Measurements from ENCODE around the gene IGSF10. TPM values are rescaled to one million over a fixed set of nuclear protein-coding genes. Genes with fewer than 3 reads are reported as not detected.

Gene IGSF10
- total RNA-seq, 1 donor from 2014 or later = 1.2 TPM

- DNase-seq (ENCODE audit: extremely low spot score, unreplicated experiment) = no peak
- H3K27ac Mint-ChIP-seq (ENCODE audit: unreplicated experiment) = no peak overlapping the region
- peak overlapping the region; percentile 66 for H3K4me3 Mint-ChIP-seq (ENCODE audit: unreplicated experiment)
- H3K27me3 Mint-ChIP-seq (ENCODE audit: unreplicated experiment) = peaks cover 32% of the 10 kb centered on the region
- TF ChIP-seq CTCF (IDR thresholded peaks at IDR 0.05) = no peak
- H3K9me3 Mint-ChIP-seq (ENCODE audit: unreplicated experiment) = no peaks in the 10 kb centered on the region
- H3K4me1 Mint-ChIP-seq (ENCODE audit: unreplicated experiment) = peaks cover 10% of the 10 kb centered on the region
- peaks cover 1% of the 10 kb centered on the region for H3K36me3 Mint-ChIP-seq (ENCODE audit: unreplicated experiment)
Measured at GRCh38 chr3:151460228-151460627, 633 bp downstream of the IGSF10 start.

- Mint-ChIP-seq H3K4me3 (ENCODE audit: unreplicated experiment) (no peak overlapping the region), H3K27me3 (ENCODE audit: unreplicated experiment) (peaks cover 25% of the 10 kb centered on the region), H3K9me3 (ENCODE audit: unreplicated experiment) (no peaks in the 10 kb centered on the region), H3K27ac (ENCODE audit: unreplicated experiment) (no peak overlapping the region), H3K36me3 (ENCODE audit: unreplicated experiment) (peaks cover 1% of the 10 kb centered on the region), H3K4me1 (ENCODE audit: unreplicated experiment) (peaks cover 10% of the 10 kb centered on the region)
- TF ChIP-seq CTCF (IDR thresholded peaks at IDR 0.05) = no peak
- DNase-seq (ENCODE audit: extremely low spot score, unreplicated experiment) = no peak
Measured at GRCh38 chr3:151459358-151459757, 1.5 kb downstream of the IGSF10 start.

GRCh38 chr3:151456065-151456464, 4.8 kb downstream of the IGSF10 start:
- peaks cover 5% of the 10 kb centered on the region for H3K4me1 Mint-ChIP-seq (ENCODE audit: unreplicated experiment)
- TF ChIP-seq CTCF (IDR thresholded peaks at IDR 0.05) = no peak
- H3K27me3 Mint-ChIP-seq (ENCODE audit: unreplicated experiment) = peaks cover 19% of the 10 kb centered on the region
- no peak for DNase-seq (ENCODE audit: extremely low spot score, unreplicated experiment)
- no peak overlapping the region for H3K4me3 Mint-ChIP-seq (ENCODE audit: unreplicated experiment)
- H3K27ac Mint-ChIP-seq (ENCODE audit: unreplicated experiment) = no peak overlapping the region
- no peaks in the 10 kb centered on the region for H3K9me3 Mint-ChIP-seq (ENCODE audit: unreplicated experiment)
- H3K36me3 Mint-ChIP-seq (ENCODE audit: unreplicated experiment) = peaks cover 1% of the 10 kb centered on the region

- Mint-ChIP-seq H3K27ac (ENCODE audit: unreplicated experiment) (no peak overlapping the region), H3K36me3 (ENCODE audit: unreplicated experiment) (peaks cover 1% of the 10 kb centered on the region), H3K4me1 (ENCODE audit: unreplicated experiment) (no peaks in the 10 kb centered on the region), H3K4me3 (ENCODE audit: unreplicated experiment) (no peak overlapping the region), H3K9me3 (ENCODE audit: unreplicated experiment) (no peaks in the 10 kb centered on the region), H3K27me3 (ENCODE audit: unreplicated experiment) (peaks cover 8% of the 10 kb centered on the region)
- no peak for DNase-seq (ENCODE audit: extremely low spot score, unreplicated experiment)
- TF ChIP-seq CTCF (IDR thresholded peaks at IDR 0.05) = no peak
Measured at GRCh38 chr3:151452841-151453240, 8.0 kb downstream of the IGSF10 start.

- DNase-seq (ENCODE audit: extremely low spot score, unreplicated experiment) = no peak
- Mint-ChIP-seq H3K4me1 (ENCODE audit: unreplicated experiment) (no peaks in the 10 kb centered on the region), H3K27ac (ENCODE audit: unreplicated experiment) (no peak overlapping the region), H3K9me3 (ENCODE audit: unreplicated experiment) (no peaks in the 10 kb centered on the region), H3K36me3 (ENCODE audit: unreplicated experiment) (peaks cover 1% of the 10 kb centered on the region), H3K27me3 (ENCODE audit: unreplicated experiment) (peaks cover 8% of the 10 kb centered on the region), H3K4me3 (ENCODE audit: unreplicated experiment) (no peak overlapping the region)
- TF ChIP-seq CTCF (IDR thresholded peaks at IDR 0.05) = no peak
Measured at GRCh38 chr3:151452368-151452767, 8.5 kb downstream of the IGSF10 start.
